ENCODE measurements around the gene DMBX1.

DNA sequence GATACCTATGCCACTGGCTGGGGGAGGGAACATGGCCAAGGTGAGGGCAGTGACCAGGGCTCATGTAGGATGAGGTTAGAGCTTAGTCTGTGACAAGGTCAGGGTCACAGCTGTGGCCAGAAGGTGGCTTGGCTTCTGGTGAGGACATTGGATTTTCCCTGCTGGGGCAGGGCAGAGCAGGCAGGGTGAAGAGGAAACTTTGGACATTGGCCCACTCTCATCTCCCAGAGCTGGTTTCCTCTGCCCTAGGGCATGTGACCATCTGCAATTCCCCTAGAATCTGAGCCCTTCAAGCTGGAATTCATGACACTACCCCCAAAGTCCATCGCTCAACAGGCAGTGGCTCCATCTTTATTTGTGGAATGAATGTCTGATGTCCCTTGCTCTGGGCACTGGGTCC is 5.3 kb downstream of the DMBX1 start:
- TF ChIP-seq, protein P1, sequence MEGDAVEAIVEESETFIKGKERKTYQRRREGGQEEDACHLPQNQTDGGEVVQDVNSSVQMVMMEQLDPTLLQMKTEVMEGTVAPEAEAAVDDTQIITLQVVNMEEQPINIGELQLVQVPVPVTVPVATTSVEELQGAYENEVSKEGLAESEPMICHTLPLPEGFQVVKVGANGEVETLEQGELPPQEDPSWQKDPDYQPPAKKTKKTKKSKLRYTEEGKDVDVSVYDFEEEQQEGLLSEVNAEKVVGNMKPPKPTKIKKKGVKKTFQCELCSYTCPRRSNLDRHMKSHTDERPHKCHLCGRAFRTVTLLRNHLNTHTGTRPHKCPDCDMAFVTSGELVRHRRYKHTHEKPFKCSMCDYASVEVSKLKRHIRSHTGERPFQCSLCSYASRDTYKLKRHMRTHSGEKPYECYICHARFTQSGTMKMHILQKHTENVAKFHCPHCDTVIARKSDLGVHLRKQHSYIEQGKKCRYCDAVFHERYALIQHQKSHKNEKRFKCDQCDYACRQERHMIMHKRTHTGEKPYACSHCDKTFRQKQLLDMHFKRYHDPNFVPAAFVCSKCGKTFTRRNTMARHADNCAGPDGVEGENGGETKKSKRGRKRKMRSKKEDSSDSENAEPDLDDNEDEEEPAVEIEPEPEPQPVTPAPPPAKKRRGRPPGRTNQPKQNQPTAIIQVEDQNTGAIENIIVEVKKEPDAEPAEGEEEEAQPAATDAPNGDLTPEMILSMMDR (IDR thresholded peaks at IDR 0.05): no peak
- TF ChIP-seq POLR2A (IDR thresholded peaks at IDR 0.05) (no peak), EP300 (IDR thresholded peaks at IDR 0.05; ENCODE audit: low read depth) (no peak), POLR2AphosphoS5 (IDR thresholded peaks at IDR 0.05) (no peak)
